Caco-2 (cell line): ENCODE data around the gene CUL1. TPM values are rescaled to one million over a fixed set of nuclear protein-coding genes. Genes with fewer than 3 reads are reported as not detected.

ENCODE experiments used
- BruUV-seq: library from RNA; stranded (reverse); fragments of 400-500 nt; replicated peaks from 2 replicates; lab custom pipeline; 2021; lab: Mats Ljungman, UMichigan
- CTCF ChIA-PET: fragments of 300-600 bp; sonication (Branson Sonifier 250); formaldehyde crosslinking; loops from one replicate; lab custom pipeline; 2022; ENCODE audit warnings: antibody characterized with exemption; lab: Charles Lee
- POLR2A ChIA-PET: fragments of 300-600 bp; sonication (Branson Sonifier 250); formaldehyde crosslinking; loops from one replicate; lab custom pipeline; 2022; ENCODE audit warnings: antibody characterized with exemption; lab: Charles Lee
- DNase-seq, 2 experiments: peaks; one replicate each; pipeline versions ENCODE4 v3.0.0 to v3.0.0-alpha.2; 2020 to 2022
- H3K27me3 ChIP-seq: replicated peaks from 2 replicates; pipeline ENCODE4 v1.6.0; 2011; ENCODE audit warnings: low read length; ENCODE audit not compliant: control insufficient read depth, insufficient read depth
- H3K36me3 ChIP-seq: 2 replicates; pipeline ENCODE4 v1.5.1; 2011; ENCODE audit warnings: low read length; ENCODE audit not compliant: control insufficient read depth, insufficient read depth
- H3K4me1 ChIP-seq: fragments of 250-450 bp; sonication (Bioruptor Pico); 2 replicates; pipeline ENCODE4 v1.5.1; 2020; ENCODE audit warnings: mild to moderate bottlenecking
- H3K4me3 ChIP-seq: 2 replicates; pipeline ENCODE4 v1.5.1; 2011; ENCODE audit warnings: low read depth, mild to moderate bottlenecking, control low read depth, low read length
- H3K9me3 ChIP-seq: fragments of 250-450 bp; sonication (Bioruptor Pico); 2 replicates; pipeline ENCODE4 v1.5.1; 2020; ENCODE audit warnings: mild to moderate bottlenecking, moderate library complexity
- H3K27ac Mint-ChIP-seq: one replicate; pipeline ENCODE4 v1.8.0; 2022; ENCODE audit warnings: mixed read lengths; ENCODE audit not compliant: unreplicated experiment
- H3K27me3 Mint-ChIP-seq: one replicate; pipeline ENCODE4 v1.8.0; 2022; ENCODE audit warnings: mixed read lengths; ENCODE audit not compliant: insufficient read depth, unreplicated experiment
- H3K36me3 Mint-ChIP-seq: one replicate; pipeline ENCODE4 v1.8.0; 2022; ENCODE audit warnings: mild to moderate bottlenecking, mixed read lengths; ENCODE audit not compliant: insufficient read depth, unreplicated experiment
- H3K4me1 Mint-ChIP-seq: one replicate; pipeline ENCODE4 v1.8.0; 2022; ENCODE audit warnings: low read depth, mixed read lengths; ENCODE audit not compliant: unreplicated experiment
- H3K4me3 Mint-ChIP-seq: one replicate; pipeline ENCODE4 v1.8.0; 2022; ENCODE audit warnings: mild to moderate bottlenecking, moderate library complexity, mixed read lengths; ENCODE audit not compliant: unreplicated experiment
- H3K9me3 Mint-ChIP-seq: one replicate; pipeline ENCODE4 v1.8.0; 2022; ENCODE audit warnings: mixed read lengths; ENCODE audit not compliant: unreplicated experiment
- CTCF ChIP-seq, 2 experiments: fragments of 200-600 bp in 1 of 2; IDR thresholded peaks; 1 replicate in 1 of 2; 2 replicates in 1 of 2; pipeline versions ENCODE4 v1.5.1 to v1.8.0; 2011 to 2022; ENCODE audit warnings: antibody characterized with exemption in 1 of 2, control low read depth in 1 of 2, inconsistent platforms in 1 of 2, low read depth in 1 of 2, low read length in 1 of 2, mild to moderate bottlenecking in 1 of 2, moderate library complexity in 1 of 2; ENCODE audit not compliant: insufficient read depth in 1 of 2, severe bottlenecking in 1 of 2, unreplicated experiment in 1 of 2
- intact Hi-C: fragments of 100-400 bp; cut with micrococcal nuclease; formaldehyde crosslinking; loops from one replicate; pipeline ENCODE4 v1.10.0; 2022; ENCODE audit not compliant: unreplicated experiment
- total RNA-seq: library from RNA; stranded (reverse); gene quantifications from 2 replicates; pipeline ENCODE4 v1.2.3, GENCODE V29; 2022

The CUL1 gene
- total RNA-seq, 1 experiment from 2014 or later = 71.9 TPM

- Mint-ChIP-seq H3K4me1 (peaks cover 35% of the 10 kb centered on the region), H3K4me3 (peak overlapping the region; percentile 81), H3K27ac (peak overlapping the region; percentile 60), H3K27me3 (no peaks in the 10 kb centered on the region), H3K36me3 (peaks cover 18% of the 10 kb centered on the region), H3K9me3 (no peaks in the 10 kb centered on the region)
- peak overlapping the region; percentile 88 for H3K4me3 ChIP-seq
- POLR2A ChIA-PET = interaction anchor here (0.6 kb wide), 1 partner anchor 328 kb away, joined by 3 read pairs; the partner anchor contains the start of gene PDIA4
- BruUV-seq = TSS peak; percentile 40
- H3K36me3 ChIP-seq = no peaks in the 10 kb centered on the region
- TF ChIP-seq CTCF (IDR thresholded peaks at IDR 0.05; ENCODE audit: insufficient read depth in 1 of 2, low read depth in 1 of 2, low read length in 1 of 2, severe bottlenecking in 1 of 2, unreplicated experiment in 1 of 2) = no peak
- no peaks in the 10 kb centered on the region for H3K27me3 ChIP-seq
- no peaks in the 10 kb centered on the region for H3K9me3 ChIP-seq
- no peak for DNase-seq
- intact Hi-C loops = loop anchor here (1.0 to 10.0 kb wide), 4 partner anchors 8 to 198 kb away; partner anchors contain the start of gene EZH2
- CTCF ChIA-PET = no interaction called here
- H3K4me1 ChIP-seq = peaks cover 25% of the 10 kb centered on the region
Measured at GRCh38 chr7:148699782-148700629, 1.3 kb downstream of the CUL1 start.

- no TSS peak for BruUV-seq
- H3K27me3 ChIP-seq = no peaks in the 10 kb centered on the region
- H3K9me3 ChIP-seq = no peaks in the 10 kb centered on the region
- no peak for TF ChIP-seq CTCF (IDR thresholded peaks at IDR 0.05; ENCODE audit: insufficient read depth in 1 of 2, low read depth in 1 of 2, low read length in 1 of 2, severe bottlenecking in 1 of 2, unreplicated experiment in 1 of 2)
- Mint-ChIP-seq H3K27ac (peak overlapping the region; percentile 60), H3K4me3 (peak overlapping the region; percentile 81), H3K36me3 (peaks cover 18% of the 10 kb centered on the region), H3K27me3 (no peaks in the 10 kb centered on the region), H3K9me3 (no peaks in the 10 kb centered on the region), H3K4me1 (peaks cover 42% of the 10 kb centered on the region)
- intact Hi-C loops = no loop called here
- peaks cover 32% of the 10 kb centered on the region for H3K4me1 ChIP-seq
- ChIA-PET POLR2A (interaction anchor here (0.5 kb wide), 1 partner anchor 107 kb away, joined by 3 read pairs; no protein-coding TSS in a partner anchor), CTCF (no interaction called here)
- peak overlapping the region; percentile 88 for H3K4me3 ChIP-seq
- H3K36me3 ChIP-seq = no peaks in the 10 kb centered on the region
- peak in 1 of 2 experiments; percentile 48 for DNase-seq
Measured at GRCh38 chr7:148700661-148701064, 2.0 kb downstream of the CUL1 start.

- H3K27me3 ChIP-seq = no peaks in the 10 kb centered on the region
- no peak overlapping the region for H3K4me3 ChIP-seq
- H3K27me3 Mint-ChIP-seq = no peaks in the 10 kb centered on the region
- H3K4me3 Mint-ChIP-seq = peak overlapping the region; percentile 81
- H3K4me1 Mint-ChIP-seq = peaks cover 48% of the 10 kb centered on the region
- peaks cover 18% of the 10 kb centered on the region for H3K36me3 Mint-ChIP-seq
- TF ChIP-seq CTCF (IDR thresholded peaks at IDR 0.05; ENCODE audit: insufficient read depth in 1 of 2, low read depth in 1 of 2, low read length in 1 of 2, severe bottlenecking in 1 of 2, unreplicated experiment in 1 of 2) = no peak
- ChIA-PET POLR2A (no interaction called here), CTCF (no interaction called here)
- H3K4me1 ChIP-seq = peaks cover 39% of the 10 kb centered on the region
- DNase-seq = no peak
- H3K9me3 Mint-ChIP-seq = no peaks in the 10 kb centered on the region
- H3K27ac Mint-ChIP-seq = peak overlapping the region; percentile 60
- H3K36me3 ChIP-seq = no peaks in the 10 kb centered on the region
- BruUV-seq = no TSS peak
- intact Hi-C loops = no loop called here
- H3K9me3 ChIP-seq = no peaks in the 10 kb centered on the region
Measured at GRCh38 chr7:148701414-148701813, 2.7 kb downstream of the CUL1 start.
